Loucy (cell line): ENCODE data around the gene CATSPERD.

ENCODE experiments used
- H2AFZ ChIP-seq: fragments of 200-600 bp; sonication (generic); 2 replicates; pipeline ENCODE4 v1.6.0; 2016; ENCODE audit warnings: antibody characterized with exemption, mild to moderate bottlenecking, low read length, moderate library complexity
- H3F3A ChIP-seq: fragments of 200-600 bp; 2 replicates; pipeline ENCODE4 v1.6.0; 2016; ENCODE audit warnings: antibody characterized with exemption, low read depth, mild to moderate bottlenecking
- H3K27me3 ChIP-seq: fragments of 200-600 bp; sonication (generic); 2 replicates; pipeline ENCODE4 v1.6.1; 2014; ENCODE audit warnings: low read length, mild to moderate bottlenecking; ENCODE audit not compliant: insufficient read depth, poor library complexity, severe bottlenecking
- H3K36me3 ChIP-seq: fragments of 200-600 bp; sonication (generic); 2 replicates; pipeline ENCODE4 v1.6.1; 2016; ENCODE audit warnings: low read length; ENCODE audit not compliant: insufficient read depth
- H3K4me1 ChIP-seq: fragments of 200-600 bp; sonication (generic); 2 replicates; pipeline ENCODE4 v1.5.1; 2014; ENCODE audit warnings: low read length, mild to moderate bottlenecking; ENCODE audit not compliant: insufficient read depth, poor library complexity, severe bottlenecking
- H3K4me2 ChIP-seq: fragments of 200-600 bp; sonication (generic); 2 replicates; pipeline ENCODE4 v1.6.0; 2014; ENCODE audit warnings: antibody characterized with exemption, low read length, low read depth, mild to moderate bottlenecking; ENCODE audit not compliant: poor library complexity, severe bottlenecking
- H3K4me3 ChIP-seq: fragments of 200-600 bp; sonication (generic); 2 replicates; pipeline ENCODE4 v1.5.1; 2014; ENCODE audit warnings: low read length, mild to moderate bottlenecking, mixed read lengths; ENCODE audit not compliant: poor library complexity, severe bottlenecking
- H3K79me2 ChIP-seq: fragments of 200-600 bp; sonication (generic); 2 replicates; pipeline ENCODE4 v1.6.1; 2014; ENCODE audit warnings: low read length; ENCODE audit not compliant: insufficient read depth
- H3K9ac ChIP-seq: fragments of 200-600 bp; sonication (generic); 2 replicates; pipeline ENCODE4 v1.6.0; 2014; ENCODE audit warnings: mild to moderate bottlenecking, low read depth, low read length, moderate library complexity; ENCODE audit not compliant: poor library complexity, severe bottlenecking
- H3K9me2 ChIP-seq: fragments of 200-600 bp; sonication (generic); replicated peaks from 2 replicates; pipeline ENCODE4 v1.6.1; 2016; ENCODE audit warnings: low read depth, low read length, mixed read lengths
- H3K9me3 ChIP-seq: fragments of 200-600 bp; sonication (generic); 2 replicates; pipeline ENCODE4 v1.6.1; 2014; ENCODE audit warnings: mild to moderate bottlenecking, antibody characterized with exemption, low read length, low read depth; ENCODE audit not compliant: insufficient read depth
- H4K20me1 ChIP-seq: fragments of 200-600 bp; sonication (generic); 2 replicates; pipeline ENCODE4 v1.6.0; 2014; ENCODE audit warnings: antibody characterized with exemption, low read length, mild to moderate bottlenecking; ENCODE audit not compliant: insufficient read depth, poor library complexity, severe bottlenecking
- CTCF ChIP-seq: fragments of 200-600 bp; sonication (generic); conservative IDR thresholded peaks from 2 replicates; pipeline ENCODE4 v1.5.1; 2014; ENCODE audit warnings: mild to moderate bottlenecking, antibody characterized with exemption, low read length
- EZH2phosphoT487 ChIP-seq: fragments of 200-600 bp; IDR thresholded peaks from 2 replicates; pipeline ENCODE4 v1.6.1; 2018; ENCODE audit warnings: antibody characterized with exemption, mild to moderate bottlenecking, moderate library complexity, borderline replicate concordance

CATSPERD gene

DNA sequence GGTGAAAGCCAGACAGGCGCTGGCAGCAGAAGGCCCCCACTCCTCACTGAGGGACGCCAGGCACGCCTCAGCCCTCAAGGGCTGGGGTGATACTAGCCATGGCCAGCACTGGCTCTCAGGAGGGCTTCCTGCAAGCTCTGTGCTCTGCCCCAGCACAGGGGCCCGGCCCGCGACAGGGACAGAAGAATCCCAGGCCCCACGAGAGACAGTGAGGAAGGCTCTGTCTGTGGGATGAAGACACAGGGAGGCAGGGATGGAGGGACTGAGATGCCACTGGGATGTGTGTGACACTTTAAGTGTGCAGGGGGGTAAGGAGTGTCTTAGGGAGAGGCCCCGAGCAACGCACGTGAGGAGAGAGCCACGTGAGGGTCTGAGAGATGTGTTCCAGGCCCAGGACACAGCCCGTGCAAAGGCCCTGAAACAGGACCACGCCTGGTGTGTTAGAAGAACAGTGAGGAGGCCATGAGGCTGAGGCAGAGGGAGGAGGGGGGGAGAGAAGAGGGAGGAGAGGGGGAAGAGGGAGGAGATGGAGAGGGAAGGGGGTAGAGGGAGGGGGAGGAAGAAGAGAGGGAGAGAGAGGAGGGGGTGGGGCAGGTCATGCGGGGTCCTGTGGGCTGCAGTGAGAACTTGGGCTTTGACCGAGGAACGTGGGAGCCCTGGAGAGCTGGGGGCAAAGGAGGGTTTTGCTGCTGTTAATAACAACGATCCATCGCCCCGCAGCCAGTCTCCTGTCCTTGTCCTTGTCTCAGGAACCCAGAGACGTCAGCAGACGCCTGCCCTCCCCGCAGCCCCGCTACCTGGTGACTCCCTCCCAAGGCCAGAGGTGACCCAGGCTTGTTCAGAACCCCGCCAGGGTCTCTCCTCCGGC, 23.2 kb upstream of the CATSPERD start:
- no peak overlapping the region for H3K4me3 ChIP-seq
- H3K4me2 ChIP-seq = no peak overlapping the region
- H2AFZ ChIP-seq = no peak overlapping the region
- peaks cover 41% of the 10 kb centered on the region for H3K79me2 ChIP-seq
- peaks cover 42% of the 10 kb centered on the region for H4K20me1 ChIP-seq
- H3F3A ChIP-seq = no peaks in the 10 kb centered on the region
- no peaks in the 10 kb centered on the region for H3K9me3 ChIP-seq
- H3K27me3 ChIP-seq = no peaks in the 10 kb centered on the region
- peaks cover 4% of the 10 kb centered on the region for H3K4me1 ChIP-seq
- no peaks in the 10 kb centered on the region for H3K9me2 ChIP-seq
- no peak overlapping the region for H3K9ac ChIP-seq
- TF ChIP-seq EZH2phosphoT487 (no peak), CTCF (no peak)
- H3K36me3 ChIP-seq = peaks cover 71% of the 10 kb centered on the region; the same call in 1 of the 2 replicates

DNA sequence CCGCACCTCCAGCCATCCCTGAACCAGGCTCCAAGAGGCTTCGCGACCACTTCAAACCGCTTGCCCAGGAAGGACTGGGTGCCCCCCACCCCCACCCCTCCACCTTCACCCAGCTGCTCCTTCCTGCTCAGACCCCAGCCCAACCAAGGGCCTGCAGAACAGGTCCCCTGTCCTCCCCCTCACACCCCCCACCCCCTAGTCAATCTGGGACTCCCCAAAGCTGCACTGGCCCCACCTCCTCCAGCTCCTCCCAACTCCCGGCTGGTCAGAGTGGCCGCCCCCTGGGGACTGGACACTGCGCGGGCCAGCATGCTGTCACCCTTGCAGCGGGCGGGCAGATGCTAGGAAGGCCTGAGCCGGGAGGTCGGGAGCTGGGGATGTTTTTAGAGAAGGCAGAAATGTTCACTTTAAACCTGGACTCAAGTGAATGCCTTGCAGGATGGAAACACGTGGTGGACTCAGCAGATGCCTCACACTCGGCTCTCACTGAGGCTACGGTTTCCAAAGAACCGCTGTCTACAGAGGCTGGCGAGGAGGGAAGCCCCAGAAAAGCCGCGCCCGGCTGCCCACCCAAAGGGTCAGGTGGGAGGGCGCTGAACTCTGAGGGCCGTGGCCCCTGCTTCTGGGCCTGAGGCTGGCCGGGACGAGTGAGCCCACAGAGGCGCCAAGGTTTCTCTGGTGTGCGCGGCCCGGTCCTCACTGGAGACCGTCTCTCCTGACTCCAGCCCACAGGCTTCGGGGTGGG, 22.4 kb upstream of the CATSPERD start:
- no peak overlapping the region for H3K4me3 ChIP-seq
- peaks cover 33% of the 10 kb centered on the region for H3K79me2 ChIP-seq
- H3K27me3 ChIP-seq = no peaks in the 10 kb centered on the region
- H3K36me3 ChIP-seq = peaks cover 63% of the 10 kb centered on the region; the same call in 1 of the 2 replicates
- no peaks in the 10 kb centered on the region for H3K9me2 ChIP-seq
- H2AFZ ChIP-seq = no peak overlapping the region
- TF ChIP-seq CTCF = no peak
- no peak for TF ChIP-seq EZH2phosphoT487
- H3F3A ChIP-seq = no peaks in the 10 kb centered on the region
- peaks cover 34% of the 10 kb centered on the region for H4K20me1 ChIP-seq
- no peak overlapping the region for H3K4me2 ChIP-seq
- H3K4me1 ChIP-seq = no peaks in the 10 kb centered on the region
- H3K9me3 ChIP-seq = no peaks in the 10 kb centered on the region
- no peak overlapping the region for H3K9ac ChIP-seq

DNA sequence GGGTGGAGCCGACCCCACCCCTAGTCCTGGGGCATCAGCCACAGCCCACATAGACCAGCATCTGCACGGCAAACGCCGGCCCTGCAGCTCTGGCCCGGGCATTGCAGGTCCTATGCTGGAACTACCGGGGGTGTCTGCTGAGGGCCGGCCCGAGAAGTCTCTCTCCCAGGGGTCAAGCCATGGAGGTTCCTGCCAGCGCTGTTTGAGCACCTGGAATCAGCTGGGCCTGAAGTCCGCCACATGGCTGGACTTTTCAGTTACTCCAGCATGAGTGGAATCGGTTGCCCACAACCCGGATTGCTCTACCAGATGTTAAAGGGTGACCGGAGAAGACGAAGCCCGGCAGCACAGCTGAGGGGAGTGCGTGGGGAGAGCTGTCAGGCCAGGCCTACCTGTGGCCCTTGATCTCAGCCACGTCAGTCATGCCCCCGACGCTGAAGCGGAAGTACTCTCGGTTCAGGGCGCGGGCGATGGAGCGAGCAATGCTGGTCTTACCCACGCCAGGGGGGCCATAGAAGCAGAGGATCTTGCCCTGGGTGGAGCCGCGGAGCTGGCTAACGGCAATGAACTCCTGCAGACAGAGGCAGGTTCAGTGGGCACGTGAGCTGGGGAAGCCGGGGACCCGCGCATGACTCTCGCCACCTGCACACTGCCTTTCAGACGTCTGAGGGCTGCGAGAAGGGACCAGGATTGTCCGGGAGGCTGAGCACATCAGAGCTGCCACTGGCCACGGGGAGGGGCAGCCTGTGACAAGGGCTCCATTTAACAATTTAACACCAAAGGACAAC, 21.6 kb upstream of the CATSPERD start:
- no peak overlapping the region for H2AFZ ChIP-seq
- H3K4me3 ChIP-seq = no peak overlapping the region
- H3K4me1 ChIP-seq = no peaks in the 10 kb centered on the region
- no peaks in the 10 kb centered on the region for H3F3A ChIP-seq
- peaks cover 25% of the 10 kb centered on the region for H3K79me2 ChIP-seq
- H3K9me3 ChIP-seq = no peaks in the 10 kb centered on the region
- H3K9me2 ChIP-seq = no peaks in the 10 kb centered on the region
- H3K9ac ChIP-seq = no peak overlapping the region
- peaks cover 26% of the 10 kb centered on the region for H4K20me1 ChIP-seq
- peaks cover 63% of the 10 kb centered on the region; the same call in 1 of the 2 replicates for H3K36me3 ChIP-seq
- TF ChIP-seq CTCF (no peak), EZH2phosphoT487 (no peak)
- no peaks in the 10 kb centered on the region for H3K27me3 ChIP-seq
- no peak overlapping the region for H3K4me2 ChIP-seq
